Effector memory CD8-positive, alpha-beta T cell (primary cell): ENCODE data around the gene LIX1L.
A peak's percentile ranks its signal among the peaks of the same experiment; 100 is the strongest.

Experiments used
- ATAC-seq: fragments of 150-1000 bp; cut with Tn5 transposase; replicated peaks from 2 replicates; pipeline ENCODE4 v1.10.0; 2021; ENCODE audit warnings: mild to moderate bottlenecking, moderate library complexity
- DNase-seq, 3 experiments: peaks; one replicate each; pipeline ENCODE4 v3.0.0; 2021
- H3K27ac Mint-ChIP-seq, 2 donors: one replicate each; pipeline ENCODE4 v1.8.0; 2022; ENCODE audit warnings: mild to moderate bottlenecking in 2 of 2, mixed read lengths in 2 of 2, moderate library complexity in 2 of 2
- H3K27me3 Mint-ChIP-seq, 2 donors: one replicate each; pipeline ENCODE4 v1.8.0; 2022; ENCODE audit warnings: mixed read lengths in 2 of 2
- H3K36me3 Mint-ChIP-seq: one replicate; pipeline ENCODE4 v1.8.0; 2022; ENCODE audit warnings: mild to moderate bottlenecking, moderate library complexity, mixed read lengths; ENCODE audit not compliant: insufficient read depth
- H3K4me1 Mint-ChIP-seq, 2 donors: one replicate each; pipeline ENCODE4 v1.8.0; 2022; ENCODE audit warnings: low read depth in 2 of 2, mixed read lengths in 2 of 2
- H3K4me3 Mint-ChIP-seq, 2 donors: one replicate each; pipeline ENCODE4 v1.8.0; 2022; ENCODE audit warnings: mild to moderate bottlenecking in 2 of 2, mixed read lengths in 2 of 2, moderate library complexity in 2 of 2
- H3K9me3 Mint-ChIP-seq, 2 donors: one replicate each; pipeline ENCODE4 v1.8.0; 2022; ENCODE audit warnings: mixed read lengths in 2 of 2

The LIX1L gene

GRCh38 chr1:145963265-145964019 lies 5.6 kb upstream of the LIX1L start:
- Mint-ChIP-seq H3K27me3 (no peaks in the 10 kb centered on the region), H3K4me3 (peak overlapping the region; percentile 96 to 99), H3K27ac (peak overlapping the region; percentile 89 to 93), H3K4me1 (peaks cover 50 to 54% of the 10 kb centered on the region in 2 donors), H3K36me3 (peaks cover 2% of the 10 kb centered on the region), H3K9me3 (no peaks in the 10 kb centered on the region)
- no peak for DNase-seq
- ATAC-seq = no peak

- H3K9me3 Mint-ChIP-seq = no peaks in the 10 kb centered on the region
- peak overlapping the region; percentile 96 to 99 for H3K4me3 Mint-ChIP-seq
- H3K4me1 Mint-ChIP-seq = peaks cover 56 to 57% of the 10 kb centered on the region in 2 donors
- peaks cover 7% of the 10 kb centered on the region for H3K36me3 Mint-ChIP-seq
- DNase-seq (no peak), ATAC-seq (no peak)
- H3K27ac Mint-ChIP-seq = peak overlapping the region; percentile 92 to 93
- H3K27me3 Mint-ChIP-seq = no peaks in the 10 kb centered on the region
These were observed 4.6 kb upstream of the LIX1L start for GRCh38 chr1:145962157-145963102.

GRCh38 chr1:145961425-145962156 lies 3.8 kb upstream of the LIX1L start:
- DNase-seq (peak in 1 of 3 experiments; percentile 30), ATAC-seq (no peak)
- Mint-ChIP-seq H3K27ac (peak overlapping the region; percentile 92 to 93), H3K27me3 (no peaks in the 10 kb centered on the region), H3K36me3 (peaks cover 10% of the 10 kb centered on the region), H3K4me1 (peaks cover 63% of the 10 kb centered on the region in 2 donors), H3K9me3 (no peaks in the 10 kb centered on the region), H3K4me3 (peak overlapping the region; percentile 96 to 99)

- DNase-seq (no peak), ATAC-seq (no peak)
- peak overlapping the region; percentile 92 to 93 for H3K27ac Mint-ChIP-seq
- peak overlapping the region; percentile 96 to 99 for H3K4me3 Mint-ChIP-seq
- no peaks in the 10 kb centered on the region for H3K27me3 Mint-ChIP-seq
- no peaks in the 10 kb centered on the region for H3K9me3 Mint-ChIP-seq
- peaks cover 10% of the 10 kb centered on the region for H3K36me3 Mint-ChIP-seq
- H3K4me1 Mint-ChIP-seq = peaks cover 65 to 66% of the 10 kb centered on the region in 2 donors
These were observed 3.2 kb upstream of the LIX1L start for GRCh38 chr1:145961109-145961424.

- H3K4me3 Mint-ChIP-seq = peak overlapping the region; percentile 96 to 99
- peaks cover 10% of the 10 kb centered on the region for H3K36me3 Mint-ChIP-seq
- H3K27ac Mint-ChIP-seq = peak overlapping the region; percentile 92 to 93
- ATAC-seq (no peak), DNase-seq (peak in 1 of 3 experiments; percentile 31)
- peaks cover 69 to 70% of the 10 kb centered on the region in 2 donors for H3K4me1 Mint-ChIP-seq
- H3K9me3 Mint-ChIP-seq = no peaks in the 10 kb centered on the region
- H3K27me3 Mint-ChIP-seq = no peaks in the 10 kb centered on the region
These were observed 2.8 kb upstream of the LIX1L start for GRCh38 chr1:145960468-145961108.

GRCh38 chr1:145959957-145960467 lies 2.2 kb upstream of the LIX1L start:
- peak overlapping the region; percentile 96 to 99 for H3K4me3 Mint-ChIP-seq
- peak overlapping the region in 1 of 2 donors; percentile 58 for H3K27ac Mint-ChIP-seq
- H3K4me1 Mint-ChIP-seq = peaks cover 72 to 73% of the 10 kb centered on the region in 2 donors
- DNase-seq (no peak), ATAC-seq (no peak)
- H3K27me3 Mint-ChIP-seq = no peaks in the 10 kb centered on the region
- no peaks in the 10 kb centered on the region for H3K9me3 Mint-ChIP-seq
- H3K36me3 Mint-ChIP-seq = peaks cover 10% of the 10 kb centered on the region

GRCh38 chr1:145959333-145959732 lies 1.5 kb upstream of the LIX1L start:
- Mint-ChIP-seq H3K9me3 (no peaks in the 10 kb centered on the region), H3K4me1 (peaks cover 73 to 77% of the 10 kb centered on the region in 2 donors), H3K36me3 (peaks cover 10% of the 10 kb centered on the region), H3K27ac (peak overlapping the region; percentile 5 to 58), H3K4me3 (peak overlapping the region; percentile 96 to 99), H3K27me3 (no peaks in the 10 kb centered on the region)
- DNase-seq (no peak), ATAC-seq (no peak)

GRCh38 chr1:145958734-145959133 lies 917 bp upstream of the LIX1L start:
- Mint-ChIP-seq H3K27ac (peak overlapping the region in 1 of 2 donors; percentile 67), H3K36me3 (peaks cover 10% of the 10 kb centered on the region), H3K4me3 (peak overlapping the region in 1 of 2 donors; percentile 90), H3K4me1 (peaks cover 71 to 77% of the 10 kb centered on the region in 2 donors), H3K9me3 (no peaks in the 10 kb centered on the region), H3K27me3 (no peaks in the 10 kb centered on the region)
- no peak for ATAC-seq
- no peak for DNase-seq

GRCh38 chr1:145956781-145957442 lies 905 bp downstream of the LIX1L start:
- peaks cover 62 to 71% of the 10 kb centered on the region in 2 donors for H3K4me1 Mint-ChIP-seq
- no peaks in the 10 kb centered on the region for H3K27me3 Mint-ChIP-seq
- peaks cover 17% of the 10 kb centered on the region for H3K36me3 Mint-ChIP-seq
- peak overlapping the region; percentile 67 to 90 for H3K27ac Mint-ChIP-seq
- peak overlapping the region; percentile 82 to 90 for H3K4me3 Mint-ChIP-seq
- DNase-seq = no peak
- no peak for ATAC-seq
- no peaks in the 10 kb centered on the region for H3K9me3 Mint-ChIP-seq

GRCh38 chr1:145956361-145956760 lies 1.5 kb downstream of the LIX1L start:
- H3K27ac Mint-ChIP-seq = peak overlapping the region; percentile 67 to 90
- H3K27me3 Mint-ChIP-seq = no peaks in the 10 kb centered on the region
- ATAC-seq = no peak
- peak overlapping the region; percentile 82 to 90 for H3K4me3 Mint-ChIP-seq
- H3K4me1 Mint-ChIP-seq = peaks cover 60 to 73% of the 10 kb centered on the region in 2 donors
- DNase-seq = no peak
- H3K36me3 Mint-ChIP-seq = peaks cover 20% of the 10 kb centered on the region
- H3K9me3 Mint-ChIP-seq = no peaks in the 10 kb centered on the region

GRCh38 chr1:145955436-145955835 lies 2.4 kb downstream of the LIX1L start:
- H3K36me3 Mint-ChIP-seq = peaks cover 20% of the 10 kb centered on the region
- no peaks in the 10 kb centered on the region for H3K27me3 Mint-ChIP-seq
- peaks cover 58 to 72% of the 10 kb centered on the region in 2 donors for H3K4me1 Mint-ChIP-seq
- ATAC-seq = no peak
- no peaks in the 10 kb centered on the region for H3K9me3 Mint-ChIP-seq
- H3K4me3 Mint-ChIP-seq = peak overlapping the region in 1 of 2 donors; percentile 90
- DNase-seq = no peak
- H3K27ac Mint-ChIP-seq = peak overlapping the region in 1 of 2 donors; percentile 42

- peaks cover 18% of the 10 kb centered on the region for H3K36me3 Mint-ChIP-seq
- peaks cover 58 to 70% of the 10 kb centered on the region in 2 donors for H3K4me1 Mint-ChIP-seq
- no peak for ATAC-seq
- no peaks in the 10 kb centered on the region for H3K9me3 Mint-ChIP-seq
- no peaks in the 10 kb centered on the region for H3K27me3 Mint-ChIP-seq
- H3K4me3 Mint-ChIP-seq = peak overlapping the region in 1 of 2 donors; percentile 34
- DNase-seq = no peak
- H3K27ac Mint-ChIP-seq = peak overlapping the region; percentile 52 to 71
These were observed 4.0 kb downstream of the LIX1L start for GRCh38 chr1:145953861-145954260.
